Measurements from ENCODE around the gene TTC9. TPM values are rescaled to one million over a fixed set of nuclear protein-coding genes. Genes with fewer than 3 reads are reported as not detected.

Gene TTC9
- total and polyA plus RNA-seq, 10 of the 15 experiments (the other 5 are each of a cell fraction or from before 2014, with no cell fraction given): 0.87 to 15.8 (median 7.8) TPM

GRCh38 chr14:70655110-70655826, 13.6 kb downstream of the TTC9 start (continued):
- peak; percentile 64; the same call in 1 of the 2 replicates for TF ChIP-seq ZBTB40 (IDR thresholded peaks at IDR 0.05; ENCODE audit: borderline replicate concordance)
- TF ChIP-seq NBN (IDR thresholded peaks at IDR 0.05): peak; percentile 82
- TF ChIP-seq NFYA (IDR thresholded peaks at IDR 0.05; ENCODE audit: borderline replicate concordance, low read depth, low read length): no peak
- TF ChIP-seq FOXK2 (IDR thresholded peaks at IDR 0.05): no peak
- 0 out of 2 replicates have a peak, but pooled peaks have one; percentile 19 for TF ChIP-seq ZSCAN29 (IDR thresholded peaks at IDR 0.05)
- TF ChIP-seq SIX5 (IDR thresholded peaks at IDR 0.05; ENCODE audit: low read depth, low read length, severe bottlenecking): peak; percentile 23
- peak; percentile 65; the same call in 1 of the 2 replicates for TF ChIP-seq POLR2AphosphoS5 (IDR thresholded peaks at IDR 0.05; ENCODE audit: low read length)
- no peak for TF ChIP-seq RFX5 (IDR thresholded peaks at IDR 0.05; ENCODE audit: low read depth, low read length)
- peak; percentile 29; the same call in 1 of the 2 replicates for TF ChIP-seq MEF2A (IDR thresholded peaks at IDR 0.05; ENCODE audit: insufficient read depth, low read depth, low read length)
- TF ChIP-seq ZBTB11 (CRISPR knock-in tag; IDR thresholded peaks at IDR 0.05): no peak
- no peak for TF ChIP-seq PAX8 (IDR thresholded peaks at IDR 0.05)
- TF ChIP-seq STAT1 (conservative IDR thresholded peaks at IDR 0.05): no peak
- 0 out of 2 replicates have a peak, but pooled peaks have one; percentile 35 for TF ChIP-seq POLR2A (IDR thresholded peaks at IDR 0.05; ENCODE audit: low read depth, low read length)
- peak; percentile 58; the same call in 1 of the 2 replicates for TF ChIP-seq MTA3 (IDR thresholded peaks at IDR 0.05; ENCODE audit: borderline replicate concordance, low read length)
- TF ChIP-seq SIN3A (IDR thresholded peaks at IDR 0.05; ENCODE audit: low read depth, low read length): no peak
- no peak for TF ChIP-seq NRF1 (conservative IDR thresholded peaks at IDR 0.05; ENCODE audit: low read depth, low read length)
- no peak for TF ChIP-seq REST (IDR thresholded peaks at IDR 0.05; ENCODE audit: low read depth, low read length)
- TF ChIP-seq FOS (IDR thresholded peaks at IDR 0.05; ENCODE audit: borderline replicate concordance, extremely low read depth, insufficient read length): no peak

All from GM12878 (cell line).